B cell (primary cell): ENCODE measurements around the gene UGT3A1. TPM values are rescaled to one million over a fixed set of nuclear protein-coding genes. Genes with fewer than 3 reads are reported as not detected.

ENCODE experiments used
- ATAC-seq: fragments of 200-7000 bp; cut with Tn5 transposase; one replicate; pipeline ENCODE4 v1.10.0; 2021; ENCODE audit warnings: low read depth, mild to moderate bottlenecking, moderate number of reproducible peaks, moderate library complexity
- CTCF ChIA-PET: fragments of 350-600 bp; sonication (Branson Sonifier 250); formaldehyde crosslinking; loops from one replicate; lab custom pipeline; 2021; ENCODE audit warnings: antibody characterized with exemption, inconsistent platforms; lab: Charles Lee
- POLR2A ChIA-PET: fragments of 350-600 bp; sonication (Branson Sonifier 250); formaldehyde crosslinking; loops from one replicate; lab custom pipeline; 2021; ENCODE audit warnings: antibody characterized with exemption; lab: Charles Lee
- DNase-seq: peaks from one replicate; pipeline ENCODE4 v3.0.0; 2013
- H2AFZ ChIP-seq: 2 replicates; pipeline ENCODE4 v1.6.1; 2012; ENCODE audit warnings: mild to moderate bottlenecking, low read depth, low read length; ENCODE audit not compliant: insufficient read depth, poor library complexity, severe bottlenecking
- H3K27ac ChIP-seq, 2 donors: 1 replicate in 1 of 2; 2 replicates in 1 of 2; pipeline ENCODE4 v1.5.1; 2012 to 2013; ENCODE audit warnings: low read length in 2 of 2, mild to moderate bottlenecking in 2 of 2, moderate library complexity in 1 of 2
- H3K27me3 ChIP-seq, 4 experiments: fragments of 200-600 bp in 1 of 4; sonication (generic) in 1 of 4; replicated peaks in 1 of 4; 1 replicate in 2 of 4; 2 replicates in 2 of 4; pipeline versions ENCODE4 v1.6.1 to v1.7.0; 2013 to 2016; ENCODE audit warnings: low read length in 3 of 4, mild to moderate bottlenecking in 2 of 4, mixed read lengths in 1 of 4, moderate library complexity in 1 of 4; ENCODE audit not compliant: insufficient read depth in 4 of 4, control insufficient read depth in 3 of 4; ENCODE audit errors: control extremely low read depth in 1 of 4
- H3K36me3 ChIP-seq, 2 experiments: replicated peaks in 1 of 2; 1 replicate in 1 of 2; 2 replicates in 1 of 2; pipeline versions ENCODE4 v1.6.1 to v1.7.1; 2013; ENCODE audit warnings: low read length in 1 of 2; ENCODE audit not compliant: insufficient read depth in 2 of 2, control insufficient read depth in 1 of 2; ENCODE audit errors: control extremely low read depth in 1 of 2, extremely low read depth in 1 of 2
- H3K4me1 ChIP-seq, 2 donors: fragments of 200-600 bp in 1 of 2; sonication (generic) in 1 of 2; 1 replicate in 1 of 2; 2 replicates in 1 of 2; pipeline versions ENCODE4 v1.5.1 to v1.6.1; 2013 to 2017; ENCODE audit warnings: low read length in 2 of 2; ENCODE audit not compliant: control insufficient read depth in 2 of 2, insufficient read depth in 2 of 2
- H3K4me2 ChIP-seq: replicated peaks from 2 replicates; pipeline ENCODE3; 2012; ENCODE audit warnings: mild to moderate bottlenecking, low read depth, low read length; ENCODE audit not compliant: poor library complexity, severe bottlenecking
- H3K4me3 ChIP-seq, 5 experiments: fragments of 200-600 bp in 1 of 5; sonication (generic) in 1 of 5; 1 replicate in 3 of 5; 2 replicates in 2 of 5; pipeline versions ENCODE4 v1.5.1 to v1.7.0; 2011 to 2016; ENCODE audit warnings: low read length in 4 of 5, mild to moderate bottlenecking in 4 of 5, low read depth in 2 of 5, control low read depth in 1 of 5, moderate library complexity in 1 of 5; ENCODE audit not compliant: insufficient read depth in 1 of 5; ENCODE audit errors: control extremely low read depth in 1 of 5, extremely low read depth in 1 of 5
- H3K79me2 ChIP-seq: fragments of 200-600 bp; sonication (generic); one replicate; pipeline ENCODE4 v1.6.0; 2016; ENCODE audit warnings: low read length; ENCODE audit not compliant: control insufficient read depth, insufficient read depth
- H3K9ac ChIP-seq: fragments of 200-600 bp; sonication (generic); 2 replicates; pipeline ENCODE4 v1.6.1; 2017; ENCODE audit warnings: mild to moderate bottlenecking, low read length, moderate library complexity
- H3K9me3 ChIP-seq, 3 donors: one replicate each; pipeline versions ENCODE4 v1.6.1 to v1.7.1; 2013; ENCODE audit warnings: low read length in 2 of 3; ENCODE audit not compliant: control insufficient read depth in 2 of 3, insufficient read depth in 1 of 3; ENCODE audit errors: control extremely low read depth in 1 of 3
- H4K20me1 ChIP-seq: 2 replicates; pipeline ENCODE4 v1.6.0; 2012; ENCODE audit warnings: mild to moderate bottlenecking, low read length; ENCODE audit not compliant: insufficient read depth, control insufficient read depth, poor library complexity, severe bottlenecking
- H3K27ac Mint-ChIP-seq: one replicate; pipeline ENCODE4 v1.8.0; 2021; ENCODE audit warnings: mixed read lengths
- H3K27me3 Mint-ChIP-seq: one replicate; pipeline ENCODE4 v1.8.0; 2021; ENCODE audit warnings: mixed read lengths
- H3K4me1 Mint-ChIP-seq: one replicate; pipeline ENCODE4 v1.8.0; 2021; ENCODE audit warnings: mixed read lengths
- H3K4me3 Mint-ChIP-seq: one replicate; pipeline ENCODE4 v1.8.0; 2021; ENCODE audit warnings: mixed read lengths
- H3K9me3 Mint-ChIP-seq: one replicate; pipeline ENCODE4 v1.8.0; 2022; ENCODE audit warnings: mixed read lengths; ENCODE audit not compliant: insufficient read depth
- CTCF ChIP-seq: fragments of 200-600 bp; IDR thresholded peaks from one replicate; pipeline ENCODE4 v1.8.0; 2022; ENCODE audit warnings: antibody characterized with exemption, mild to moderate bottlenecking
- EZH2 ChIP-seq: IDR thresholded peaks from 2 replicates; pipeline ENCODE4 v1.6.1; 2012; ENCODE audit warnings: borderline replicate concordance, low read depth, mild to moderate bottlenecking, moderate library complexity, low read length; ENCODE audit not compliant: insufficient read depth, poor library complexity, severe bottlenecking
- WGBS: methylation state at CpG from one replicate; pipeline ENCODE4 v1.1.5; 2013; ENCODE audit warnings: missing lambda C conversion rate; ENCODE audit not compliant: insufficient coverage; 5-methylcytosine and 5-hydroxymethylcytosine counted together
- intact Hi-C: fragments of 100-400 bp; cut with micrococcal nuclease; formaldehyde crosslinking; loops from one replicate; pipeline ENCODE4 v1.10.0; 2022
- polyA plus RNA-seq: library from polyadenylated mRNA; depleted of rRNA; stranded (reverse); fragments of >200 nt; gene quantifications from 2 replicates; pipeline ENCODE4 v1.2.3, GENCODE V29; 2012
- total RNA-seq, 2 donors: library from RNA; stranded (reverse); fragments of 120-200 nt in 1 of 2; gene quantifications; 1 replicate in 1 of 2; 2 replicates in 1 of 2; pipeline versions ENCODE4 v1.2.3 to v1.2.4, GENCODE V29; 2013 to 2022

UGT3A1 gene
- total and polyA plus RNA-seq, 2 donors (not counting 1 experiment from before 2014, with no cell fraction given): not detected

GRCh38 chr5:35960328-35960727 is 30.9 kb downstream of the UGT3A1 start:
- Mint-ChIP-seq H3K9me3 (peaks cover 5% of the 10 kb centered on the region), H3K27ac (no peak overlapping the region), H3K4me1 (no peaks in the 10 kb centered on the region), H3K27me3 (peaks cover 3% of the 10 kb centered on the region), H3K4me3 (no peak overlapping the region)
- DNase-seq: no peak
- no peaks in the 10 kb centered on the region for H3K36me3 ChIP-seq
- WGBS: 82% methylated on average over 5 of the region's 7 CpGs
- no peak overlapping the region for H3K4me3 ChIP-seq
- no peak overlapping the region for H3K27ac ChIP-seq
- no peaks in the 10 kb centered on the region for H3K4me1 ChIP-seq
- intact Hi-C loops: no loop called here
- POLR2A ChIA-PET: no interaction called here
- no peak overlapping the region for H2AFZ ChIP-seq
- ATAC-seq: no peak
- H3K9me3 ChIP-seq: peaks cover 0 to 19% (median 0%) of the 10 kb centered on the region in 3 donors
- no peak overlapping the region for H3K9ac ChIP-seq
- no peaks in the 10 kb centered on the region for H3K27me3 ChIP-seq
- H3K4me2 ChIP-seq: no peak overlapping the region
- CTCF ChIA-PET: no interaction called here
- no peaks in the 10 kb centered on the region for H4K20me1 ChIP-seq
- no peaks in the 10 kb centered on the region for H3K79me2 ChIP-seq
- TF ChIP-seq EZH2: no peak
- TF ChIP-seq CTCF: no peak

DNA sequence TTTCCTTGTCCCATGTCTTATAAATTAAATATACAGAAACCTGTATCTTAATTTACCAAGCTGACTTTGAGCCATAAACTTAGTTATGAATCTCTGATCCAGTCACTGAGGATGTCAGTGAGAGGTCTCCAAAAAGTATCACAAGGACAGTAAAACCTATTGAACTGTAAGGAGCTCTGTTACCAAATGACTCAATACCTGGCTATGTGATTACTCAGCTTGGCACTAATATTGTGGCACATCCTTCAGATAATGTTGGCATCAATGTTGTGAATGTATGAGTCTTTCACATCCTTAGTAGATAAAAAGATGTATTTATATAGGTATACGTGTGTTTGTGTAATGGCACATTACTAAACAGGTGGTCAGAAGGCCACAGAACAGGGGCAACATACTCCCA is 34.8 kb downstream of the UGT3A1 start:
- no CpG with 5 or more reads among the region's 1 CpG for WGBS
- peaks cover 3% of the 10 kb centered on the region for H3K9me3 Mint-ChIP-seq
- Histone ChIP-seq H4K20me1 (no peaks in the 10 kb centered on the region), H3K27ac (no peak overlapping the region), H3K9ac (no peak overlapping the region), H3K4me1 (no peaks in the 10 kb centered on the region), H3K27me3 (no peaks in the 10 kb centered on the region), H3K79me2 (no peaks in the 10 kb centered on the region), H3K36me3 (no peaks in the 10 kb centered on the region), H3K4me3 (no peak overlapping the region), H3K4me2 (no peak overlapping the region), H3K9me3 (peaks cover 0 to 11% (median 0%) of the 10 kb centered on the region in 3 donors), H2AFZ (no peak overlapping the region)
- DNase-seq (no peak), ATAC-seq (no peak)
- peaks cover 5% of the 10 kb centered on the region for H3K27me3 Mint-ChIP-seq
- TF ChIP-seq CTCF (no peak), EZH2 (no peak)
- intact Hi-C loops: no loop called here
- no peak overlapping the region for H3K4me3 Mint-ChIP-seq
- ChIA-PET POLR2A (no interaction called here), CTCF (no interaction called here)
- no peak overlapping the region for H3K27ac Mint-ChIP-seq
- H3K4me1 Mint-ChIP-seq: no peaks in the 10 kb centered on the region
